ENCODE measurements around the gene PLOD3.

- TF ChIP-seq CTCF (IDR thresholded peaks at IDR 0.05) (no peak), EP300 (IDR thresholded peaks at IDR 0.05) (no peak), POLR2A (IDR thresholded peaks at IDR 0.05) (no peak)
These were observed 53.1 kb downstream of the PLOD3 start for GRCh38 chr7:101164071-101164840.
